DND-41 (cell line): ENCODE data around the gene NR3C1.

Experiments used
- CTCF ChIP-seq: IDR thresholded peaks from 2 replicates; pipeline ENCODE4 v1.5.1; 2012; ENCODE audit warnings: borderline replicate concordance, low read length, moderate library complexity, mild to moderate bottlenecking; ENCODE audit not compliant: poor library complexity, severe bottlenecking; ENCODE audit errors: extremely low read depth
- EZH2 ChIP-seq: IDR thresholded peaks from 3 replicates; pipeline ENCODE4 v1.6.1; 2012; ENCODE audit warnings: borderline replicate concordance, low read depth, mild to moderate bottlenecking, moderate library complexity, low read length, inconsistent platforms; ENCODE audit not compliant: severe bottlenecking

GRCh38 chr5:143447983-143448382 is 44.5 kb upstream of the NR3C1 start:
- TF ChIP-seq CTCF: no peak
- no peak for TF ChIP-seq EZH2
